ENCODE results near the gene CLEC2A. TPM values are rescaled to one million over a fixed set of nuclear protein-coding genes. Genes with fewer than 3 reads are reported as not detected.
"Not testable (repeated sequence)": the region's sequence is repeated elsewhere in the genome, so short reads cannot be mapped to it uniquely, and the experiment has no call there.

Gene CLEC2A
- total RNA-seq, result not detected

DNA sequence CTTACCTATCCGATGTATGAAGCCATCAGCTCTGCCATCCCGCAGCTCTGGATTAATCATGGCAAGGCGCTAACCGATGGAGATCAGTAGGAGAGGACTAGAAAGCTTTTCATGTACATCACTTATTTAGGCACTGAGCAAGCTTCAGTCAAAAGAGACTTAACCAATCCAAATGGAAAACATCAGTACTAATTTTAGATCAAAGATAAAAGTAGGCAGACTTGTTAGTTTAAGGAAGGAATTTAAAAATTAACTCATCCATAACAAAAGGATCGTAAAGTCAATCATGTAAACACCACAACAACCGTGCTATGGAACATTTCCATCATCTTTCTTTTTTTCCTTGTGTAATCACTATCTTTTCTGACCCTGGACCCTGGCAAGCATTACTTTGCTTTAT is at the start of gene CLEC2A:
CLEC2A (minus strand) TSS at position 101 of the 400 bp plus-strand sequence; CDS start at position 60, 41 bp downstream.
- H3K4me3 ChIP-seq, result no peak within 1 kb of the TSS
- TF ChIP-seq CTCF (IDR thresholded peaks at IDR 0.05) (no peak), POLR2A (IDR thresholded peaks at IDR 0.05) (no peak), POLR2AphosphoS5 (IDR thresholded peaks at IDR 0.05) (no peak)
- no peak within 1 kb of the TSS for H3K27ac ChIP-seq
- H3K4me1 ChIP-seq, result no peaks in the 10 kb centered on the region
- DNase-seq (ENCODE audit: low spot score in 2 of 2), result no peak
- no peaks in the 10 kb centered on the region for H3K27me3 ChIP-seq
- no peaks in the 10 kb centered on the region for H3K36me3 ChIP-seq
- no peaks in the 10 kb centered on the region for H3K9me3 ChIP-seq
- intact Hi-C loops (cut with DNase I; ENCODE audit: low total_unique reads), result no loop called here

DNA sequence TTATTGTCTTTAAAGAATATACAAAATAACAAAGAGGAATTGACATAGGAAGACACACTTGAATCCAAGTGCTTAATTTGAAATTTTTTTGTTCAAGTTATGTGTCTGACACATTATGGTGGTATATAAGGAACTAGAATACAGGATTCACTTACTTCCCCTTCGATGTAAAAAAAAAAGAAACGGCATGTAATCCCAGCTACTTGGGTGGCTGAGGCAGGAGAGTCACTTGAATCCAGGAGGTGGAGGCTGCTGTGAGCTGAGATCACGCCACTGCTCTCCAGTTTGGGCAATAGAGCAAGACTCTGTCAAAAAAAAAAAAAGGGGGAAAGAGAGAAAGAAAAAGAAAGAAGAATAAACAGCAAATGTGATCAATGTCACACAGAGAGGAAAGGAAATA is 48.0 kb upstream of the CLEC2A start:
- H3K27ac ChIP-seq, result no peak overlapping the region
- no peaks in the 10 kb centered on the region for H3K9me3 ChIP-seq
- DNase-seq (ENCODE audit: low spot score in 2 of 2), result no peak
- no peaks in the 10 kb centered on the region for H3K4me1 ChIP-seq
- TF ChIP-seq POLR2AphosphoS5 (IDR thresholded peaks at IDR 0.05), result no peak
- TF ChIP-seq CTCF (IDR thresholded peaks at IDR 0.05), result no peak
- no peak for TF ChIP-seq POLR2A (IDR thresholded peaks at IDR 0.05)
- intact Hi-C loops (cut with DNase I; ENCODE audit: low total_unique reads), result no loop called here
- H3K4me3 ChIP-seq, result no peak overlapping the region
- H3K36me3 ChIP-seq, result no peaks in the 10 kb centered on the region
- H3K27me3 ChIP-seq, result no peaks in the 10 kb centered on the region

DNA sequence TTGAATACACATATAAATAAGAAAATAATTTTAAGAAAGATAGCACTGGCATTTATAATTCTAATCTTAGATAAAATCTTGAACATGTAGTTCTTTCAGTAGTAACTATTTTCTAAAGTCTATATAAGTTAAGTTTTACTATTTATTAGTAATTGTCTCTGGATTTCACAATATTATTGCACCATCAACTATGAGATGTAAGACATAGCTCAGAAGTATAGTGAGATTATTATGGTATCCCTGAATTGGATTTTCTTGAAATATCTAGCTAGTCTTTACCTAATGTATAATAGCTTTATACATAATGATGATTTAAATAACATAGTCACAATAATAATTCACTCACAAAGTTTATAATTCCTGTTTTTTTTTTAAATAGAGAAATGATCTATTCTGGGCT is 45.7 kb upstream of the CLEC2A start:
- H3K36me3 ChIP-seq, result no peaks in the 10 kb centered on the region
- H3K4me3 ChIP-seq, result no peak overlapping the region
- H3K9me3 ChIP-seq, result no peaks in the 10 kb centered on the region
- intact Hi-C loops (cut with DNase I; ENCODE audit: low total_unique reads), result no loop called here
- no peak for DNase-seq (ENCODE audit: low spot score in 2 of 2)
- no peak overlapping the region for H3K27ac ChIP-seq
- H3K4me1 ChIP-seq, result no peaks in the 10 kb centered on the region
- TF ChIP-seq POLR2AphosphoS5 (IDR thresholded peaks at IDR 0.05) (no peak), CTCF (IDR thresholded peaks at IDR 0.05) (no peak), POLR2A (IDR thresholded peaks at IDR 0.05) (no peak)
- no peaks in the 10 kb centered on the region for H3K27me3 ChIP-seq

GRCh38 chr12:9976626-9977025 is 44.5 kb upstream of the CLEC2A start:
- H3K27me3 ChIP-seq; H3K36me3 ChIP-seq; intact Hi-C loops (cut with DNase I; ENCODE audit: low total_unique reads); H3K4me3 ChIP-seq; H3K4me1 ChIP-seq; H3K9me3 ChIP-seq; H3K27ac ChIP-seq; DNase-seq (ENCODE audit: low spot score in 2 of 2): not testable (repeated sequence)

DNA sequence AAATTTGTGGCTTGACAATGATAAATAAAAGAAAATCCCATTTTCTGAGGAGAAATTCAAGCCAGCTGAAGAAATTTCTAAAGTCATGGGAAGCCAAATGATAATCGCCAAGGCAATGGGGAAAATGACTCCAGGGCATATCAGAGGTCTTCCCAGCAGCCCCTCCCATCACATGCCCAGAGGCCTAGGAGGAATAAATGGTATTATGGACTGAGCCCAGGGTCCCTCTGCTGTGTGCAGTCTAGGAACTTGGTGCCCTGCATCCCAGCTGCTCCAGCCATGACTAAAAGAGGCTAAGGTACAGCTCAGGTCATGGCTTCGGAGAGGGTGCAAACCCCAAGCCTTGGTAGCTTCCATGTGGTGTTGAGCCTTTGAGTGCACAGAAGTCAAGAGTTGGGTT is 43.4 kb upstream of the CLEC2A start:
- Histone ChIP-seq H3K4me1 (no peaks in the 10 kb centered on the region), H3K27me3 (no peaks in the 10 kb centered on the region), H3K9me3 (no peaks in the 10 kb centered on the region), H3K36me3 (no peaks in the 10 kb centered on the region), H3K4me3 (no peak overlapping the region), H3K27ac (no peak overlapping the region)
- TF ChIP-seq POLR2AphosphoS5 (IDR thresholded peaks at IDR 0.05) (no peak), CTCF (IDR thresholded peaks at IDR 0.05) (no peak), POLR2A (IDR thresholded peaks at IDR 0.05) (no peak)
- no peak for DNase-seq (ENCODE audit: low spot score in 2 of 2)
- intact Hi-C loops (cut with DNase I; ENCODE audit: low total_unique reads), result no loop called here

DNA sequence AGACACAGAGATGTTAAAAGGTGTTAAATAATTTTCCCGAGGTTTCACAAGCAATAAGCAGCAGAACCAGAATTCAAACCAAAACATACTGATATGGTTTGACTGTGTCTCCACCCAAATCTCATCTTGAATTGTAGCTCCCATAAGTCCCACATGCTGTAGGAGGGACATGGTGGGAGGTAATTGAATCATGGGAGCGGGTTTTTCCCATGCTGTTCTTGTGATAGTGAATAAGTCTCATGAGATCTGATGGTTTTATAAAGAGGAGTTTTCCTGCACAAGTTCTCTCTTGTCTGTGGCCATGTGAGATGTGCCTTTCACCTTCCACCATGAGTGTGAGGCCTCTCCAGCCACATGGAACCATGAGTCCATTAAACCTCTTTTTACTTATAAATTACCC is 42.6 kb upstream of the CLEC2A start:
- H3K4me1 ChIP-seq; H3K36me3 ChIP-seq; H3K9me3 ChIP-seq; H3K4me3 ChIP-seq; H3K27ac ChIP-seq; DNase-seq (ENCODE audit: low spot score in 2 of 2); intact Hi-C loops (cut with DNase I; ENCODE audit: low total_unique reads); H3K27me3 ChIP-seq: not testable (repeated sequence)
